AG08395 (cell line): ENCODE results near the gene VENTX.

Source experiments
- DNase-seq: peaks from one replicate; pipeline ENCODE4 v3.0.0; 2012; ENCODE audit warnings: mixed read lengths, low spot score

VENTX gene

DNA sequence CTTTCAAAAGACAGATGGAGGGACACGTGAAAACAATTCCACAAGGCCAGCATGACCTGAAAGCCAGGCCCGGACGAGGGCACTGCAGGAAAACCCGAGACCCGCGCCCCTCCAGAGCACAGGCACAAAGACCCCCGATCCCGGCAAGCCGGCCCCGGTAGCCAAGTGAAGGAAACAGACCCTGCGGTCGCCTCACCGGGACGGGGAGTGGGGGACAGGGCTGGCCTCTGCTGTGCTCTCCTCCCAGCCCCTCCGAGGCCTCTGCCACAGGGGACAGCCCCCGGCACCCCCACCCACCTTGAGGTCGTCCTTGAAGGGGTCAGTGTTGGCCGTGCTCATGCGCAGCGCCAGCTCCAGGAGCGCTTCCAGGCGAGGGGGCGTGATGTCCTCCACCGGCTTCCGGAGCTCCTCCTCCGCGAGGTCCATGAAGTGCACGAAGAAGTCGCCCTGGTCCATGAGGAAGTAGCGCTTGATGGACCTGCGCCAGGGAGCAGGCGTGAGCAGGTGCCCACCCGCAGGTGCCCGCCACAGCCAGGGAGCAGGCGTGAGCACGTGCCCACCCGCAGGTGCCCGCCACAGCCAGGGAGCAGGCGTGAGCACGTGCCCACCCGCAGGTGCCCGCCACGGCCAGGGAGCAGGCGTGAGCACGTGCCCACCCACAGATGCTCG lies 50.3 kb downstream of the VENTX start:
- DNase-seq: no peak

DNA sequence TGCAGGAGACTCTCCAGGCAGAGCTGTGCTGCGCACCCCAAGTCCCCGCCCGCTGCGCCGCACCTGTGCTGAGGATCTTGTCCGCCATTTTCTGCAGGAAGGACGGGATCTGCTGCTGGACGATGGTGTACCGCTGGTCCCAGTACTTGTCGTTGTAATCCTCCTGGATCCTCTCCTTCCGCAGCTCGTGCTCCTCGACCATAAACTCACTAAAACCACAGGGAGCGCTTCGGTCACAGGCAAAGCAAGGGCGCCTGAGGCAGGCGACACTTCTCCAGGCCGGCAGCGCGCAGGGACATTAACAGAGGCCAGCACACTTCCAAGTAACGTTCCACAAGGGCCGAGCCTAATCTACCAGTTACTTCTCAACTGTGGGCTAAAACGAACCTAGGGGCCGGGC lies 52.1 kb downstream of the VENTX start:
- no peak for DNase-seq
